SK-N-SH (cell line): ENCODE measurements around the gene ZNF429. TPM values are rescaled to one million over a fixed set of nuclear protein-coding genes. Genes with fewer than 3 reads are reported as not detected.

Experiments used
- CTCF ChIA-PET: fragments of 300-600, 350-600 bp; formaldehyde crosslinking; extraction: SDS; loops from one replicate; lab custom pipeline; 2021; lab: Yijun Ruan, JAX
- POLR2A ChIA-PET: fragments of 350-600 bp; sonication (Branson Sonifier 250); formaldehyde crosslinking; extraction: SDS; loops from one replicate; lab custom pipeline; 2020; ENCODE audit warnings: antibody characterized with exemption, inconsistent platforms; lab: Yijun Ruan, JAX
- DNase-seq: peaks from one replicate; pipeline ENCODE4 v3.0.0; 2012
- H2AFZ ChIP-seq: fragments of 200-600 bp; sonication (generic); 2 replicates; pipeline ENCODE4 v1.8.1; 2016; ENCODE audit warnings: antibody characterized with exemption, mild to moderate bottlenecking, low read depth
- H3F3A ChIP-seq: fragments of 200-600 bp; sonication (generic); replicated peaks from 2 replicates; pipeline ENCODE3; 2016; ENCODE audit warnings: antibody characterized with exemption, mild to moderate bottlenecking; ENCODE audit not compliant: insufficient read depth
- H3K27ac ChIP-seq, 2 experiments: fragments of 200-500 bp in 1 of 2; fragments of 200-600 bp in 1 of 2; sonication (Bioruptor generic) in 1 of 2; sonication (generic), shearing (Covaris generic) in 1 of 2; 2 replicates each; pipeline versions ENCODE4 v1.5.1 to v1.6.1; 2014 to 2016; ENCODE audit warnings: low read depth in 2 of 2, inconsistent platforms in 1 of 2, low read length in 1 of 2, mild to moderate bottlenecking in 1 of 2, mixed read lengths in 1 of 2
- H3K27me3 ChIP-seq: fragments of 200-600 bp; sonication (generic), shearing (Covaris generic); 2 replicates; pipeline ENCODE4 v1.6.1; 2016; ENCODE audit warnings: mixed run types; ENCODE audit not compliant: insufficient read depth
- H3K36me3 ChIP-seq, 2 experiments: fragments of 200-500 bp in 1 of 2; fragments of 200-600 bp in 1 of 2; sonication (Bioruptor generic) in 1 of 2; sonication (generic) in 1 of 2; replicated peaks in 1 of 2; 2 replicates each; pipeline versions ENCODE3 to v1.5.1; 2014 to 2016; ENCODE audit warnings: low read length in 1 of 2, mild to moderate bottlenecking in 1 of 2; ENCODE audit not compliant: insufficient read depth in 2 of 2, control insufficient read depth in 1 of 2
- H3K4me1 ChIP-seq, 2 experiments: fragments of 200-500 bp in 1 of 2; fragments of 200-600 bp in 1 of 2; sonication (Bioruptor generic) in 1 of 2; sonication (generic), shearing (Covaris generic) in 1 of 2; 2 replicates each; pipeline versions ENCODE4 v1.5.1 to v1.6.1; 2014 to 2016; ENCODE audit warnings: low read depth in 1 of 2, low read length in 1 of 2, mixed run types in 1 of 2; ENCODE audit not compliant: insufficient read depth in 2 of 2, control insufficient read depth in 1 of 2
- H3K4me2 ChIP-seq: fragments of 200-600 bp; sonication (generic), shearing (Covaris generic); 2 replicates; pipeline ENCODE4 v1.6.1; 2017; ENCODE audit warnings: mixed run types
- H3K4me3 ChIP-seq, 2 experiments: fragments of 200-500 bp in 1 of 2; fragments of 200-600 bp in 1 of 2; sonication (Bioruptor generic) in 1 of 2; sonication (generic), shearing (Covaris generic) in 1 of 2; 2 replicates each; pipeline versions ENCODE4 v1.5.1 to v1.8.1; 2014 to 2016; ENCODE audit warnings: low read depth in 2 of 2, inconsistent platforms in 1 of 2, low read length in 1 of 2, mild to moderate bottlenecking in 1 of 2, mixed read lengths in 1 of 2, moderate library complexity in 1 of 2
- H3K79me2 ChIP-seq: fragments of 200-600 bp; sonication (generic); 2 replicates; pipeline ENCODE4 v1.8.1; 2017; ENCODE audit warnings: mild to moderate bottlenecking; ENCODE audit not compliant: insufficient read depth
- H3K9ac ChIP-seq: fragments of 200-600 bp; sonication (generic); 2 replicates; pipeline ENCODE4 v1.6.1; 2017; ENCODE audit warnings: mixed run types
- H3K9me2 ChIP-seq: fragments of 200-600 bp; sonication (generic); 2 replicates; pipeline ENCODE4 v1.6.1; 2017; ENCODE audit warnings: mixed run types
- H3K9me3 ChIP-seq: fragments of 200-600 bp; sonication (generic); 2 replicates; pipeline ENCODE4 v1.6.1; 2017; ENCODE audit warnings: mixed run types, mild to moderate bottlenecking, moderate library complexity
- H4K20me1 ChIP-seq: fragments of 200-600 bp; sonication (generic); 2 replicates; pipeline ENCODE4 v1.6.1; 2017; ENCODE audit warnings: mild to moderate bottlenecking, mixed run types; ENCODE audit not compliant: insufficient read depth
- EZH2phosphoT487 ChIP-seq: fragments of 200-600 bp; sonication (generic); IDR thresholded peaks from 2 replicates; pipeline ENCODE4 v1.6.1; 2017; ENCODE audit warnings: low read depth, mixed run types, mild to moderate bottlenecking, antibody characterized with exemption, moderate library complexity, borderline replicate concordance
- FOXM1 ChIP-seq: IDR thresholded peaks from 2 replicates; pipeline ENCODE4 v1.4.0; 2012; ENCODE audit warnings: low read depth, mild to moderate bottlenecking
- GABPA ChIP-seq: IDR thresholded peaks from 2 replicates; pipeline ENCODE4 v1.4.0; 2012; ENCODE audit warnings: low read depth, mild to moderate bottlenecking
- JUND ChIP-seq: IDR thresholded peaks from 2 replicates; pipeline ENCODE4 v1.4.0; 2012
- MAX ChIP-seq: IDR thresholded peaks from 2 replicates; pipeline ENCODE4 v1.4.0; 2012; ENCODE audit warnings: low read depth
- NFIC ChIP-seq: IDR thresholded peaks from 2 replicates; pipeline ENCODE4 v1.4.0; 2012; ENCODE audit warnings: borderline replicate concordance
- POLR2AphosphoS5 ChIP-seq: IDR thresholded peaks from 2 replicates; pipeline ENCODE4 v1.6.1; 2012; ENCODE audit warnings: low read depth, low read length
- RAD21 ChIP-seq: IDR thresholded peaks from 2 replicates; pipeline ENCODE4 v1.6.1; 2012; ENCODE audit warnings: mild to moderate bottlenecking, low read length
- RCOR1 ChIP-seq: fragments of 150-350 bp; IDR thresholded peaks from 2 replicates; pipeline ENCODE4 v1.6.1; 2017; ENCODE audit warnings: antibody characterized with exemption, low read length
- RFX5 ChIP-seq: IDR thresholded peaks from 2 replicates; pipeline ENCODE4 v1.6.1; 2012; ENCODE audit warnings: mild to moderate bottlenecking, improper control_type of control experiment, low read length
- RXRA ChIP-seq: IDR thresholded peaks from 2 replicates; pipeline ENCODE4 v1.4.0; 2012; ENCODE audit warnings: low read depth, mild to moderate bottlenecking, borderline replicate concordance
- SIN3A ChIP-seq: IDR thresholded peaks from 2 replicates; pipeline ENCODE4 v1.6.1; 2012; ENCODE audit warnings: low read depth, mild to moderate bottlenecking, low read length, moderate library complexity, borderline replicate concordance
- SMC3 ChIP-seq: IDR thresholded peaks from 2 replicates; pipeline ENCODE4 v1.6.1; 2012; ENCODE audit warnings: low read depth, low read length, improper control_type of control experiment
- TAF1 ChIP-seq: IDR thresholded peaks from 2 replicates; pipeline ENCODE4 v1.6.1; 2012; ENCODE audit warnings: low read depth, mild to moderate bottlenecking, low read length, moderate library complexity, borderline replicate concordance
- TCF12 ChIP-seq: IDR thresholded peaks from 2 replicates; pipeline ENCODE4 v1.4.0; 2012
- USF1 ChIP-seq: IDR thresholded peaks from 2 replicates; pipeline ENCODE4 v1.4.0; 2012; ENCODE audit warnings: low read depth, borderline replicate concordance
- USF2 ChIP-seq: fragments of 150-350 bp; IDR thresholded peaks from 2 replicates; pipeline ENCODE4 v1.6.1; 2017; ENCODE audit warnings: antibody characterized with exemption, low read length, low read depth, borderline replicate concordance
- ZBTB33 ChIP-seq: IDR thresholded peaks from 2 replicates; pipeline ENCODE4 v1.4.0; 2012; ENCODE audit warnings: low read depth, borderline replicate concordance
- WGBS: methylation state at CpG from one replicate; pipeline ENCODE4 v1.1.6; 2017; ENCODE audit warnings: low lambda C conversion rate; 5-methylcytosine and 5-hydroxymethylcytosine counted together
- polyA plus RNA-seq, 3 experiments: library from polyadenylated mRNA; depleted of rRNA; stranded (reverse); fragments of >200 nt; gene quantifications; 2 replicates each; pipeline ENCODE4 v1.2.3, GENCODE V29; 2012

The ZNF429 gene
- polyA plus RNA-seq, 1 of the 3 experiments (the other 2 are of a cell fraction): 5.6 TPM

GRCh38 chr19:21584537-21584936 lies 79.1 kb downstream of the ZNF429 start:
- H3K27me3 ChIP-seq: no peaks in the 10 kb centered on the region
- TF ChIP-seq USF2 (no peak), ZBTB33 (no peak), NFIC (no peak), RXRA (no peak), EZH2phosphoT487 (no peak), TCF12 (no peak), JUND (no peak)
- no peaks in the 10 kb centered on the region for H3F3A ChIP-seq
- no peak overlapping the region for H3K4me3 ChIP-seq
- no peaks in the 10 kb centered on the region for H3K79me2 ChIP-seq
- H4K20me1 ChIP-seq: no peaks in the 10 kb centered on the region
- H3K36me3 ChIP-seq: no peaks in the 10 kb centered on the region
- 37% methylated on average over 2 of the region's 5 CpGs for WGBS
- no peak overlapping the region for H3K4me2 ChIP-seq
- CTCF ChIA-PET: interaction anchor here (1.7 kb wide), 1 partner anchor 113 kb away, joined by 5 read pairs; no protein-coding TSS in a partner anchor
- H2AFZ ChIP-seq: no peak overlapping the region
- H3K4me1 ChIP-seq: no peaks in the 10 kb centered on the region; a peak in 1 of 4 replicates
- POLR2A ChIA-PET: no interaction called here
- no peak for DNase-seq
- peaks cover 2% of the 10 kb centered on the region; the same call in 1 of the 2 replicates for H3K9me3 ChIP-seq
- no peak overlapping the region for H3K27ac ChIP-seq
- no peaks in the 10 kb centered on the region for H3K9me2 ChIP-seq
- no peak overlapping the region for H3K9ac ChIP-seq

GRCh38 chr19:21585281-21585890 lies 80.0 kb downstream of the ZNF429 start:
- no peaks in the 10 kb centered on the region for H3K36me3 ChIP-seq
- no peak overlapping the region for H2AFZ ChIP-seq
- no peaks in the 10 kb centered on the region for H3K9me3 ChIP-seq
- no peak for TF ChIP-seq GABPA
- no peak for TF ChIP-seq RAD21
- no peak for TF ChIP-seq TAF1
- no peak for TF ChIP-seq USF1
- no peak for TF ChIP-seq SIN3A
- no peak for TF ChIP-seq RFX5
- TF ChIP-seq RCOR1: no peak
- TF ChIP-seq SMC3: no peak
- no peak for TF ChIP-seq MAX
- no peak for TF ChIP-seq FOXM1
- TF ChIP-seq TCF12: no peak
- TF ChIP-seq POLR2AphosphoS5: no peak
- no peak for TF ChIP-seq NFIC
- WGBS: 74% methylated on average over 12 of the region's 12 CpGs
- DNase-seq: no peak
- H3F3A ChIP-seq: no peaks in the 10 kb centered on the region
- H3K27ac ChIP-seq: no peak overlapping the region
- no peak overlapping the region for H3K9ac ChIP-seq
- no peaks in the 10 kb centered on the region for H3K79me2 ChIP-seq
- ChIA-PET POLR2A (no interaction called here), CTCF (interaction anchor here (1.7 kb wide), 1 partner anchor 112 kb away, joined by 5 read pairs; no protein-coding TSS in a partner anchor)
- H3K4me1 ChIP-seq: no peaks in the 10 kb centered on the region; a peak in 1 of 4 replicates
- no peaks in the 10 kb centered on the region for H3K27me3 ChIP-seq
- no peak overlapping the region for H3K4me3 ChIP-seq
- H3K9me2 ChIP-seq: no peaks in the 10 kb centered on the region
- H3K4me2 ChIP-seq: no peak overlapping the region
- H4K20me1 ChIP-seq: no peaks in the 10 kb centered on the region
